Stimulated activated naive CD8-positive, alpha-beta T cell treated with anti-CD3 and anti-CD28 coated beads, Interleukin-15, amount 100 ng/mL, for 72 hours (primary cell): Measurements from ENCODE around the gene CALM1.

Experiments used
- ATAC-seq: fragments of 150-1000 bp; cut with Tn5 transposase; 2 replicates; pipeline ENCODE4 v1.10.0; 2021; ENCODE audit warnings: mild to moderate bottlenecking, moderate library complexity
- DNase-seq, 2 donors: peaks; one replicate each; pipeline ENCODE4 v3.0.0; 2021 to 2022
- H3K27ac Mint-ChIP-seq, 2 donors: one replicate each; pipeline ENCODE4 v1.8.0; 2022; ENCODE audit warnings: mild to moderate bottlenecking in 2 of 2, mixed read lengths in 2 of 2, moderate library complexity in 2 of 2
- H3K27me3 Mint-ChIP-seq: one replicate; pipeline ENCODE4 v1.8.0; 2022; ENCODE audit warnings: mixed read lengths
- H3K4me1 Mint-ChIP-seq: one replicate; pipeline ENCODE4 v1.8.0; 2022; ENCODE audit warnings: mild to moderate bottlenecking, mixed read lengths
- H3K4me3 Mint-ChIP-seq, 2 donors: one replicate each; pipeline ENCODE4 v1.8.0; 2022; ENCODE audit warnings: mild to moderate bottlenecking in 2 of 2, mixed read lengths in 2 of 2, moderate library complexity in 1 of 2
- H3K9me3 Mint-ChIP-seq, 2 donors: one replicate each; pipeline ENCODE4 v1.8.0; 2022; ENCODE audit warnings: mixed read lengths in 2 of 2

Gene CALM1

DNA sequence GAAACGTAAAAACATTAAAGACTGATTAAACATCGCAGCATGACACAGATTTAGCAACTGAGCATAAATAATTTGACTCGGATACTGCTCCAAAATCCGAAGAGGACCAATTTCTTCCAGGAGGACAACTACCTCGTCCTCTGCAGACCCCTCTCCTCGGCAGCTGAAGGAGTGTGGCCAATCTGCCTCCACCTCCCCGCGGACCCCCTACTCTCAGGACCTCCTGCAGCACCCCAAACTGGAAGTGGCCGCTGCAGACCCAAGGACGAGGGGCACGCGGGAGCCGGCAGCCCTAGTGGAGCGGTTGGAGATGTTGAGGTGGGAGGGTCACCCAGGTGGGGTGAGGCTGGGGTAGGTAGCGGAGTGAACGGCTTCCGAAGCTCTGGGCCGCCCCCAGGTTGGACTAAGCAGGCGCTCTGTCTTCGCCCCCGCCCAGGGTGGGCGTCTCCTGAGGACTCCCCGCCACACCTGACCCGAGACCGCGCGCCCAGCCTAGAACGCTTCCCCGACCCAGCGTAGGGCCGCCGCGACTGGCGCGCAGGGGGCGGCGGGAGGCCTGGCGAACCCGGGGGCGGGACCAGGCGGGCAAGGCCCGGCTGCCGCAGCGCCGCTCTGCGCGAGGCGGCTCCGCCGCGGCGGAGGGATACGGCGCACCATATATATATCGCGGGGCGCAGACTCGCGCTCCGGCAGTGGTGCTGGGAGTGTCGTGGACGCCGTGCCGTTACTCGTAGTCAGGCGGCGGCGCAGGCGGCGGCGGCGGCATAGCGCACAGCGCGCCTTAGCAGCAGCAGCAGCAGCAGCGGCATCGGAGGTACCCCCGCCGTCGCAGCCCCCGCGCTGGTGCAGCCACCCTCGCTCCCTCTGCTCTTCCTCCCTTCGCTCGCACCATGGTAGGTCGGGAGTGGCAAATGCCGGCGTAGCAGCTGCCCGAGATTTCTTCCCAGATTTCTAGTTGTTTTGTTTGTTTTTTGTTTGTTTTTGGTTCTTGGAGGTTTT, at the start of gene CALM1:
CALM1 (plus strand) TSS at position 689 of the 999 bp plus-strand sequence; CDS start at position 891, 202 bp downstream.
- ATAC-seq (peak; percentile 69), DNase-seq (peak; percentile 97 to 99)
- H3K27ac Mint-ChIP-seq, result peak within 1 kb of the TSS; percentile 95 to 98
- H3K9me3 Mint-ChIP-seq, result no peaks in the 10 kb centered on the region
- H3K27me3 Mint-ChIP-seq, result no peaks in the 10 kb centered on the region
- peak within 1 kb of the TSS; percentile 90 to 98 for H3K4me3 Mint-ChIP-seq
- peaks cover 31% of the 10 kb centered on the region for H3K4me1 Mint-ChIP-seq

- ATAC-seq (no peak), DNase-seq (no peak)
- Mint-ChIP-seq H3K9me3 (no peaks in the 10 kb centered on the region), H3K4me1 (peaks cover 7% of the 10 kb centered on the region), H3K27ac (peak overlapping the region in 1 of 2 donors; percentile 50), H3K4me3 (no peak overlapping the region), H3K27me3 (no peaks in the 10 kb centered on the region)
Observed at GRCh38 chr14:90348270-90348669, 48.6 kb upstream of the CALM1 start.

DNA sequence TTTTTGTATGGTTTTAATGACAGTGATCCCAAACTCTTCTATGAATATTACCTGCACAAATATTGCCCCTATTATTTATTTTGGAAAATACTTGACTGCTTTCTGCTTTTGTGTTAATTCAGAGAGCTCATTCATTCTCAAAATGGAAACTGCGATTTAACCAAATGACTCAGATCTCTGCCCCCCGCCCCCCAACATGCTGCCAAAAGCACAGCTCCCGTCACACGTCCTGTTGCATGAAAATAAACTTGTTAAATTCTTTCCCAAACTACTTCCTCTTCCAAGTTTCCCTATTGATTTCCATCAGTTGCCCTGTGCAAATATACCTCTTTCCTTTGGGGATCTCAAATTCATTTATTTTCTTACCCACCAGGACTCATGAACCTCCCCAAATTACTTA, 47.1 kb upstream of the CALM1 start:
- H3K4me3 Mint-ChIP-seq, result no peak overlapping the region
- peak overlapping the region in 1 of 2 donors; percentile 46 for H3K27ac Mint-ChIP-seq
- no peak for DNase-seq
- H3K4me1 Mint-ChIP-seq, result peaks cover 7% of the 10 kb centered on the region
- ATAC-seq, result no peak
- H3K27me3 Mint-ChIP-seq, result no peaks in the 10 kb centered on the region
- no peaks in the 10 kb centered on the region for H3K9me3 Mint-ChIP-seq

- Mint-ChIP-seq H3K9me3 (no peaks in the 10 kb centered on the region), H3K27me3 (no peaks in the 10 kb centered on the region), H3K27ac (no peak overlapping the region), H3K4me1 (peaks cover 5% of the 10 kb centered on the region), H3K4me3 (no peak overlapping the region)
- DNase-seq (no peak), ATAC-seq (no peak)
Observed at GRCh38 chr14:90354551-90355298, 42.1 kb upstream of the CALM1 start.

- ATAC-seq (no peak), DNase-seq (no peak)
- Mint-ChIP-seq H3K9me3 (no peaks in the 10 kb centered on the region), H3K27ac (peak overlapping the region in 1 of 2 donors; percentile 69), H3K4me1 (no peaks in the 10 kb centered on the region), H3K27me3 (no peaks in the 10 kb centered on the region), H3K4me3 (no peak overlapping the region)
Observed at GRCh38 chr14:90355540-90356518, 41.0 kb upstream of the CALM1 start.

DNA sequence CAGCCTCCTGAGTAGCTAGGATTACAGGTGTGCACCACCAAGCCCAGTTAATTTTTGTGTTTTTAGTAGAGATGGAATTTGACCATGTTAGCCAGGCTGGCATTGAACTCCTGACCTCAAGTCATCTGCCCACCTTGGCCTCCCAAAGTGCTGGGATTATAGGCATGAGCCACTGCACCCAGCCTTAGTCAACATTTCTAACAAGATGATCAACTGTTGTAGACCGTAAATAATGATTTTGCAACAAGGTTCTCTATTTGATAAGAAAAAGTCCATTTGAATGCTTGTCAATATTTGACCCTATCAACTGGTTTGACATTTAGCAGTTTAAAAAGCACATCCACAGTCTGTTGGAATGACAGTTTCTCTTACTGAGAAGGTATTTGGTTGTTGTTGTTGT, 39.9 kb upstream of the CALM1 start:
- H3K4me3 Mint-ChIP-seq, result no peak overlapping the region
- ATAC-seq (no peak), DNase-seq (no peak)
- no peak overlapping the region for H3K27ac Mint-ChIP-seq
- no peaks in the 10 kb centered on the region for H3K9me3 Mint-ChIP-seq
- H3K4me1 Mint-ChIP-seq, result no peaks in the 10 kb centered on the region
- H3K27me3 Mint-ChIP-seq, result no peaks in the 10 kb centered on the region

DNA sequence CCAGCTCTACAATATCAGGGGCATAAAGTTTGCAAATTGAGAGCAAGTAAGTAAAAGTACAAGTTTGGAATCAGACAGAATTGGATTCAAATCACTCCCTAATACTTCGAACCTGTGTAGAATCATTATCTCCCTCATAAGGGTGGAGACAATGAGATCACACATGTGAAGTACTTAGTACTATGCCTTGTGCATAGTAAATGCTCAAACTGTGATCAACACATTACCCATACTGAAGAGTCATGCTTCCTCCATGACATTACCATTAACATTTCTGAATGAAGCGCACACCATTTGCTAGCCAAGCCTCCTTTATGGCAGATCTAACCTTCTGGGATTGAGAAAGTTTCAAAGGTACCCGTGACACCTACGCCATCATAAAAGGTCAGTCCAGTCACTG, 38.5 kb upstream of the CALM1 start:
- Mint-ChIP-seq H3K9me3 (no peaks in the 10 kb centered on the region), H3K4me3 (no peak overlapping the region), H3K27ac (no peak overlapping the region), H3K4me1 (no peaks in the 10 kb centered on the region), H3K27me3 (no peaks in the 10 kb centered on the region)
- ATAC-seq (no peak), DNase-seq (no peak)

- H3K9me3 Mint-ChIP-seq, result no peaks in the 10 kb centered on the region
- no peaks in the 10 kb centered on the region for H3K27me3 Mint-ChIP-seq
- H3K4me3 Mint-ChIP-seq, result no peak overlapping the region
- H3K27ac Mint-ChIP-seq, result no peak overlapping the region
- DNase-seq (no peak), ATAC-seq (no peak)
- no peaks in the 10 kb centered on the region for H3K4me1 Mint-ChIP-seq
Observed at GRCh38 chr14:90361865-90362557, 34.8 kb upstream of the CALM1 start.

DNA sequence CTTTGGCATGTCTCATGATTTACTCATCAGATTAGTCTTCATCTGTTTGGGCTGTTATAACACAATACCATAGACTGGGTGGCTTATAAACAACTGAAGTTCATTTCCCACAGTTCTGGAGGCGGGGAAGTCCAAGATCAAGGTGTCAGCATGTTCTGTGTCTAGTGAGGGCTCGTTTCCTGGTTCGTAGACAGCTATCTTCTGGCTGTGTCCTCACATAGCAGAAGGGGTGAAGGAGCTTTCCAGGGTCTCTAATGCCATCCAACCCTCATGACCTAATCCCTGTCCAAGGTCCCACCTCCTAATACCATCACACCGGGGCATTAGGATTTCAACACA, 34.3 kb upstream of the CALM1 start:
- Mint-ChIP-seq H3K4me1 (no peaks in the 10 kb centered on the region), H3K4me3 (no peak overlapping the region), H3K9me3 (no peaks in the 10 kb centered on the region), H3K27me3 (no peaks in the 10 kb centered on the region), H3K27ac (no peak overlapping the region)
- DNase-seq (no peak), ATAC-seq (no peak)

GRCh38 chr14:90368946-90369721, 27.7 kb upstream of the CALM1 start:
- Mint-ChIP-seq H3K27me3 (no peaks in the 10 kb centered on the region), H3K27ac (no peak overlapping the region), H3K4me3 (no peak overlapping the region), H3K9me3 (no peaks in the 10 kb centered on the region), H3K4me1 (no peaks in the 10 kb centered on the region)
- DNase-seq (no peak), ATAC-seq (peak; percentile 74)

GRCh38 chr14:90373887-90374286, 22.9 kb upstream of the CALM1 start:
- Mint-ChIP-seq H3K9me3 (no peaks in the 10 kb centered on the region), H3K4me1 (no peaks in the 10 kb centered on the region), H3K27ac (no peak overlapping the region), H3K27me3 (no peaks in the 10 kb centered on the region), H3K4me3 (no peak overlapping the region)
- ATAC-seq (no peak), DNase-seq (no peak)

GRCh38 chr14:90374813-90375212, 22.0 kb upstream of the CALM1 start:
- Mint-ChIP-seq H3K9me3 (no peaks in the 10 kb centered on the region), H3K4me3 (no peak overlapping the region), H3K27ac (no peak overlapping the region), H3K27me3 (no peaks in the 10 kb centered on the region), H3K4me1 (no peaks in the 10 kb centered on the region)
- ATAC-seq (no peak), DNase-seq (no peak)

DNA sequence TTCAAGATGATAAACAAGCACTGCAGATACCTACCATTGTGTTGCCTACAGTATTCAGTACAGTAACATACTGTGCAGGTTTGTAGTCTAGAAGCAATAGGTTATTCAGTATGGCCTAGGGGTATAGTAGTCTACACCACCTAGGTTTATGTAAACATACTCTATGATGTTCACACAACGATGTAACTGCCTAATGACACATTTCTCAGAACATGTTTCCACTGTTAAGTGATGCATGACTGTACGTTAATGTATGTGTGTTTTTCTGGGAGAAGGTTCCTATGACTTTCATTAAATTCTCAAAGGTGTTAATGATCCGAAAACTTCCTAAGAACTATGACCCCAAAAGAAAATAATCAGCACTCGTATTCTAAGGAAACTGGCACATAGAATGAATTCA, 20.9 kb upstream of the CALM1 start:
- Mint-ChIP-seq H3K27ac (peak overlapping the region in 1 of 2 donors; percentile 15), H3K4me3 (no peak overlapping the region), H3K4me1 (no peaks in the 10 kb centered on the region), H3K27me3 (no peaks in the 10 kb centered on the region), H3K9me3 (no peaks in the 10 kb centered on the region)
- ATAC-seq (no peak), DNase-seq (no peak)

- Mint-ChIP-seq H3K9me3 (no peaks in the 10 kb centered on the region), H3K4me3 (no peak overlapping the region)
Observed at GRCh38 chr14:90378249-90378648, 18.6 kb upstream of the CALM1 start.

More at GRCh38 chr14:90378249-90378648, 18.6 kb upstream of the CALM1 start:
- Mint-ChIP-seq H3K27me3 (no peaks in the 10 kb centered on the region), H3K27ac (no peak overlapping the region), H3K4me1 (no peaks in the 10 kb centered on the region)
- DNase-seq (no peak), ATAC-seq (no peak)
